ENCODE results near the gene GALNT13. TPM values are rescaled to one million over a fixed set of nuclear protein-coding genes. Genes with fewer than 3 reads are reported as not detected.

Gene GALNT13
- total RNA-seq, 2 experiments from 2014 or later, result not detected

GRCh38 chr2:154125891-154126290 lies 254.2 kb downstream of the GALNT13 start:
- H3K4me3 ChIP-seq (ENCODE audit: low read depth, low read length, poor library complexity, severe bottlenecking), result no peak overlapping the region
- H4K20me1 ChIP-seq (ENCODE audit: insufficient read depth, low read length), result no peaks in the 10 kb centered on the region
- intact Hi-C loops (cut with micrococcal nuclease; ENCODE audit: unreplicated experiment), result no loop called here
- no peak overlapping the region for H3K4me2 ChIP-seq (ENCODE audit: low read length)
- TF ChIP-seq, protein P1, sequence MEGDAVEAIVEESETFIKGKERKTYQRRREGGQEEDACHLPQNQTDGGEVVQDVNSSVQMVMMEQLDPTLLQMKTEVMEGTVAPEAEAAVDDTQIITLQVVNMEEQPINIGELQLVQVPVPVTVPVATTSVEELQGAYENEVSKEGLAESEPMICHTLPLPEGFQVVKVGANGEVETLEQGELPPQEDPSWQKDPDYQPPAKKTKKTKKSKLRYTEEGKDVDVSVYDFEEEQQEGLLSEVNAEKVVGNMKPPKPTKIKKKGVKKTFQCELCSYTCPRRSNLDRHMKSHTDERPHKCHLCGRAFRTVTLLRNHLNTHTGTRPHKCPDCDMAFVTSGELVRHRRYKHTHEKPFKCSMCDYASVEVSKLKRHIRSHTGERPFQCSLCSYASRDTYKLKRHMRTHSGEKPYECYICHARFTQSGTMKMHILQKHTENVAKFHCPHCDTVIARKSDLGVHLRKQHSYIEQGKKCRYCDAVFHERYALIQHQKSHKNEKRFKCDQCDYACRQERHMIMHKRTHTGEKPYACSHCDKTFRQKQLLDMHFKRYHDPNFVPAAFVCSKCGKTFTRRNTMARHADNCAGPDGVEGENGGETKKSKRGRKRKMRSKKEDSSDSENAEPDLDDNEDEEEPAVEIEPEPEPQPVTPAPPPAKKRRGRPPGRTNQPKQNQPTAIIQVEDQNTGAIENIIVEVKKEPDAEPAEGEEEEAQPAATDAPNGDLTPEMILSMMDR (conservative IDR thresholded peaks at IDR 0.05; ENCODE audit: low read length), result no peak
- TF ChIP-seq EZH2phosphoT487 (IDR thresholded peaks at IDR 0.05; ENCODE audit: borderline replicate concordance, low read depth, low read length), result no peak
- H3K9me3 ChIP-seq (ENCODE audit: low read length), result no peaks in the 10 kb centered on the region
- no peaks in the 10 kb centered on the region for H3K79me2 ChIP-seq (ENCODE audit: insufficient read depth, low read depth, low read length)
- ChIA-PET CTCF (ENCODE audit: unreplicated experiment) (no interaction called here), POLR2A (no interaction called here)
- no peaks in the 10 kb centered on the region for H3K4me1 ChIP-seq (ENCODE audit: insufficient read depth, low read length, poor library complexity, severe bottlenecking)
- no peak for DNase-seq (ENCODE audit: low spot score)
- BruUV-seq (replicated peaks), result no TSS peak
- no peak overlapping the region for H3K27ac ChIP-seq (ENCODE audit: low read depth, low read length, poor library complexity, severe bottlenecking)
- no peaks in the 10 kb centered on the region for H3K9me2 ChIP-seq (ENCODE audit: insufficient read depth, low read length)
- H3K36me3 ChIP-seq (ENCODE audit: insufficient read depth, low read length), result no peaks in the 10 kb centered on the region
- H2AFZ ChIP-seq (ENCODE audit: low read length), result no peak overlapping the region

- Histone ChIP-seq H3K4me2 (ENCODE audit: low read length) (no peak overlapping the region), H3K27ac (ENCODE audit: low read depth, low read length, poor library complexity, severe bottlenecking) (no peak overlapping the region), H2AFZ (ENCODE audit: low read length) (no peak overlapping the region), H3K36me3 (ENCODE audit: insufficient read depth, low read length) (no peaks in the 10 kb centered on the region), H3K4me3 (ENCODE audit: low read depth, low read length, poor library complexity, severe bottlenecking) (no peak overlapping the region), H4K20me1 (ENCODE audit: insufficient read depth, low read length) (no peaks in the 10 kb centered on the region), H3K9me3 (ENCODE audit: low read length) (no peaks in the 10 kb centered on the region), H3K9me2 (ENCODE audit: insufficient read depth, low read length) (no peaks in the 10 kb centered on the region), H3K79me2 (ENCODE audit: insufficient read depth, low read depth, low read length) (no peaks in the 10 kb centered on the region), H3K4me1 (ENCODE audit: insufficient read depth, low read length, poor library complexity, severe bottlenecking) (no peaks in the 10 kb centered on the region)
- BruUV-seq (replicated peaks), result no TSS peak
- POLR2A ChIA-PET, result no interaction called here
- no peak for DNase-seq (ENCODE audit: low spot score)
- TF ChIP-seq, protein P1 (conservative IDR thresholded peaks at IDR 0.05; ENCODE audit: low read length), result no peak
- TF ChIP-seq EZH2phosphoT487 (IDR thresholded peaks at IDR 0.05; ENCODE audit: borderline replicate concordance, low read depth, low read length), result no peak
- intact Hi-C loops (cut with micrococcal nuclease; ENCODE audit: unreplicated experiment), result no loop called here
- CTCF ChIA-PET (ENCODE audit: unreplicated experiment), result no interaction called here
These were observed 259.1 kb downstream of the GALNT13 start for GRCh38 chr2:154130821-154131220.

DNA sequence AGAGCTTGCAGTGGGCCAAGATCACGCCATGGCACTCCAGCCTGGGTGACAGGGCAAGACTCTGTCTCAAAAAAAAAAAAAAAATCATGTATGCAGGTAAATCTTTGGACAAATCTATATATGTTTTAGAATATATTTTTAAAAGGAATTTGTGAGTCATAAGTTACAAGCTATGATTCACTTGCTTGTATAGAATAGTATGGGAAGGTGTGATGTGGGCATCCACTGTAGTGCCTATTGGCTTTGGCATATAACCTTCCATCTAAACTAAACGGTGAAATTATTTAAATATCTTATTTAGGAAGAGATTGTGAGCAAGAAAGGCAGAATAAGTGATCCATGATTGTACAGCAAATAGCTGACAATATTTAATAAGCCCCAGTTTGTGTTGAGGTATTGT lies 261.1 kb downstream of the GALNT13 start:
- H3K36me3 ChIP-seq (ENCODE audit: insufficient read depth, low read length), result no peaks in the 10 kb centered on the region
- CTCF ChIA-PET (ENCODE audit: unreplicated experiment), result no interaction called here
- no peaks in the 10 kb centered on the region for H3K9me2 ChIP-seq (ENCODE audit: insufficient read depth, low read length)
- no peak for TF ChIP-seq EZH2phosphoT487 (IDR thresholded peaks at IDR 0.05; ENCODE audit: borderline replicate concordance, low read depth, low read length)
- TF ChIP-seq, protein P1 (conservative IDR thresholded peaks at IDR 0.05; ENCODE audit: low read length), result no peak
- no peaks in the 10 kb centered on the region for H4K20me1 ChIP-seq (ENCODE audit: insufficient read depth, low read length)
- no TSS peak for BruUV-seq (replicated peaks)
- H3K4me3 ChIP-seq (ENCODE audit: low read depth, low read length, poor library complexity, severe bottlenecking), result no peak overlapping the region
- no peak overlapping the region for H3K27ac ChIP-seq (ENCODE audit: low read depth, low read length, poor library complexity, severe bottlenecking)
- DNase-seq (ENCODE audit: low spot score), result no peak
- POLR2A ChIA-PET, result no interaction called here
- H3K9me3 ChIP-seq (ENCODE audit: low read length), result no peaks in the 10 kb centered on the region
- no peaks in the 10 kb centered on the region for H3K4me1 ChIP-seq (ENCODE audit: insufficient read depth, low read length, poor library complexity, severe bottlenecking)
- no peaks in the 10 kb centered on the region for H3K79me2 ChIP-seq (ENCODE audit: insufficient read depth, low read depth, low read length)
- no peak overlapping the region for H2AFZ ChIP-seq (ENCODE audit: low read length)
- intact Hi-C loops (cut with micrococcal nuclease; ENCODE audit: unreplicated experiment), result no loop called here
- H3K4me2 ChIP-seq (ENCODE audit: low read length), result no peak overlapping the region

All from OCI-LY7 (cell line).